Prostate gland (tissue), 2 donors: ENCODE results near the gene PPP1R3E. TPM values are rescaled to one million over a fixed set of nuclear protein-coding genes. Genes with fewer than 3 reads are reported as not detected.
"Not testable (repeated sequence)": the region's sequence is repeated elsewhere in the genome, so short reads cannot be mapped to it uniquely, and the experiment has no call there.

Experiments
- DNase-seq: peaks from one replicate; pipeline ENCODE4 v3.0.0-alpha.2; 2019; ENCODE audit warnings: low spot score
- H3K27ac ChIP-seq, 2 donors: fragments of 200-600 bp; sonication (generic); 2 replicates each; pipeline ENCODE4 v1.5.1; 2017 to 2019
- H3K27me3 ChIP-seq: fragments of 200-600 bp; sonication (generic); replicated peaks from 2 replicates; pipeline ENCODE4 v1.5.1; 2019; ENCODE audit not compliant: insufficient read depth
- H3K36me3 ChIP-seq, 2 donors: fragments of 200-600 bp; sonication (generic); 1 replicate in 1 of 2; 2 replicates in 1 of 2; pipeline versions ENCODE4 v1.5.1 to v1.8.1; 2017 to 2019
- H3K4me1 ChIP-seq: fragments of 200-600 bp; sonication (generic); replicated peaks from 2 replicates; pipeline ENCODE4 v1.5.1; 2019
- H3K4me3 ChIP-seq, 2 donors: fragments of 200-600 bp; sonication (generic); 2 replicates each; pipeline ENCODE4 v1.5.1; 2017 to 2019
- H3K9me3 ChIP-seq: fragments of 200-600 bp; sonication (generic); 2 replicates; pipeline ENCODE4 v1.5.1; 2017
- CTCF ChIP-seq, 4 experiments: fragments of 200-600 bp in 2 of 4; fragments of 450-650 bp in 2 of 4; sonication (generic) in 2 of 4; IDR thresholded peaks; 1 replicate in 3 of 4; 2 replicates in 1 of 4; pipeline ENCODE4 v1.5.1; 2016 to 2019; ENCODE audit warnings: antibody characterized with exemption in 4 of 4, mild to moderate bottlenecking in 2 of 4, moderate library complexity in 2 of 4
- POLR2A ChIP-seq: fragments of 450-650 bp; IDR thresholded peaks from one replicate; pipeline ENCODE4 v1.6.1; 2016; ENCODE audit warnings: antibody characterized with exemption, mild to moderate bottlenecking
- POLR2AphosphoS5 ChIP-seq: sonication (generic); formaldehyde crosslinking; IDR thresholded peaks from one replicate; pipeline ENCODE4 v1.6.1; 2017; ENCODE audit warnings: antibody characterized with exemption
- WGBS: methylation state at CpG from one replicate; pipeline ENCODE4 v1.1.5; 2018; 5-methylcytosine and 5-hydroxymethylcytosine counted together
- intact Hi-C: fragments of 100-400 bp; cut with DNase I; formaldehyde crosslinking; loops from one replicate; pipeline ENCODE4 v1.14.2; 2022
- total RNA-seq, 2 donors: library from RNA; depleted of rRNA; stranded (reverse); fragments of >200 nt; gene quantifications; one replicate each; pipeline ENCODE4 v1.1.0, GENCODE V29; 2016

PPP1R3E gene
- total RNA-seq, 2 donors from 2014 or later, result 4.9 to 20.2 TPM

GRCh38 chr14:23275412-23275811, 27.2 kb downstream of the PPP1R3E start:
- TF ChIP-seq POLR2AphosphoS5, result no peak
- no peak for TF ChIP-seq POLR2A
- no peak for TF ChIP-seq CTCF (IDR thresholded peaks at IDR 0.05)
- intact Hi-C loops, result no loop called here
- Histone ChIP-seq H3K27me3 (no peaks in the 10 kb centered on the region), H3K4me3 (no peak overlapping the region), H3K27ac (no peak overlapping the region), H3K36me3 (no peaks in the 10 kb centered on the region), H3K9me3 (no peaks in the 10 kb centered on the region), H3K4me1 (no peaks in the 10 kb centered on the region)
- WGBS, result 97% methylated on average over 2 of the region's 2 CpGs
- DNase-seq, result no peak

GRCh38 chr14:23269193-23269592, 33.5 kb downstream of the PPP1R3E start:
- Histone ChIP-seq H3K4me1 (no peaks in the 10 kb centered on the region), H3K27me3 (no peaks in the 10 kb centered on the region), H3K9me3 (no peaks in the 10 kb centered on the region), H3K36me3 (no peaks in the 10 kb centered on the region), H3K4me3 (no peak overlapping the region), H3K27ac (no peak overlapping the region)
- TF ChIP-seq POLR2A (no peak), CTCF (IDR thresholded peaks at IDR 0.05) (no peak), POLR2AphosphoS5 (no peak)
- intact Hi-C loops, result no loop called here
- 92% methylated on average over 7 of the region's 7 CpGs for WGBS
- DNase-seq, result no peak

- WGBS, result 85% methylated on average over 8 of the region's 8 CpGs
- intact Hi-C loops, result loop anchor here (5.0 kb wide), 1 partner anchor 121 kb away; no protein-coding TSS in a partner anchor
- not testable (repeated sequence) for H3K9me3 ChIP-seq, H3K4me3 ChIP-seq, H3K27ac ChIP-seq, H3K27me3 ChIP-seq, DNase-seq, H3K4me1 ChIP-seq, H3K36me3 ChIP-seq
Observed at GRCh38 chr14:23260849-23261248, 41.8 kb downstream of the PPP1R3E start.

GRCh38 chr14:23259426-23259825, 43.2 kb downstream of the PPP1R3E start:
- TF ChIP-seq CTCF (IDR thresholded peaks at IDR 0.05), result no peak
- no peak for TF ChIP-seq POLR2A
- TF ChIP-seq POLR2AphosphoS5, result no peak
- H3K4me3 ChIP-seq, result no peak overlapping the region
- H3K27ac ChIP-seq, result no peak overlapping the region
- no peaks in the 10 kb centered on the region for H3K36me3 ChIP-seq
- DNase-seq, result no peak
- intact Hi-C loops, result no loop called here
- H3K4me1 ChIP-seq, result no peaks in the 10 kb centered on the region
- no peaks in the 10 kb centered on the region for H3K9me3 ChIP-seq
- no peaks in the 10 kb centered on the region for H3K27me3 ChIP-seq

GRCh38 chr14:23258256-23258655, 44.4 kb downstream of the PPP1R3E start:
- H3K27ac ChIP-seq, result peak overlapping the region in 1 of 2 donors; percentile 3
- no peak overlapping the region for H3K4me3 ChIP-seq
- 74% methylated on average over 5 of the region's 5 CpGs for WGBS
- TF ChIP-seq CTCF (IDR thresholded peaks at IDR 0.05) (no peak), POLR2AphosphoS5 (peak; percentile 23)
- H3K4me1 ChIP-seq, result no peaks in the 10 kb centered on the region
- DNase-seq, result no peak
- no peaks in the 10 kb centered on the region for H3K27me3 ChIP-seq
- H3K36me3 ChIP-seq, result no peaks in the 10 kb centered on the region
- intact Hi-C loops, result no loop called here
- H3K9me3 ChIP-seq, result no peaks in the 10 kb centered on the region
